Nephron (organoid): ENCODE results near the gene VSIG10.

Source experiments
- H3K27ac Mint-ChIP-seq, 3 experiments: 2 replicates each; pipeline ENCODE4 v1.8.0; 2020; ENCODE audit warnings: mixed read lengths in 3 of 3, mild to moderate bottlenecking in 2 of 3, moderate library complexity in 1 of 3
- H3K27me3 Mint-ChIP-seq: 2 replicates; pipeline ENCODE4 v1.8.0; 2021; ENCODE audit warnings: low read depth, mild to moderate bottlenecking, moderate library complexity, mixed read lengths
- H3K36me3 Mint-ChIP-seq: 2 replicates; pipeline ENCODE4 v1.8.0; 2020; ENCODE audit warnings: low read depth, mixed read lengths
- H3K4me1 Mint-ChIP-seq: 2 replicates; pipeline ENCODE4 v1.8.0; 2020; ENCODE audit warnings: mixed read lengths
- H3K4me3 Mint-ChIP-seq, 3 experiments: 2 replicates each; pipeline ENCODE4 v1.8.0; 2020; ENCODE audit warnings: mild to moderate bottlenecking in 3 of 3, mixed read lengths in 3 of 3, moderate library complexity in 2 of 3
- H3K9me3 Mint-ChIP-seq: 2 replicates; pipeline ENCODE4 v1.8.0; 2020; ENCODE audit warnings: mixed read lengths
- CTCF ChIP-seq, 3 experiments: fragments of 200-600 bp; sonication (generic); IDR thresholded peaks; one replicate each; pipeline ENCODE4 v1.5.0; 2021; ENCODE audit warnings: antibody characterized with exemption in 3 of 3; ENCODE audit not compliant: unreplicated experiment in 3 of 3

VSIG10 gene

GRCh38 chr12:118103201-118103600 is 610 bp downstream of the VSIG10 start:
- Mint-ChIP-seq H3K9me3 (no peaks in the 10 kb centered on the region), H3K36me3 (no peaks in the 10 kb centered on the region), H3K27ac (peak overlapping the region in 2 of 3 experiments; percentile 43 to 59), H3K4me1 (peaks cover 8% of the 10 kb centered on the region), H3K4me3 (peak overlapping the region; percentile 94 to 98 (median 95)), H3K27me3 (peaks cover 23% of the 10 kb centered on the region)
- no peak for TF ChIP-seq CTCF (IDR thresholded peaks at IDR 0.05; ENCODE audit: unreplicated experiment in 3 of 3)

- Mint-ChIP-seq H3K4me1 (peaks cover 8% of the 10 kb centered on the region), H3K9me3 (no peaks in the 10 kb centered on the region), H3K27me3 (peaks cover 23% of the 10 kb centered on the region), H3K4me3 (peak overlapping the region; percentile 94 to 98 (median 95)), H3K27ac (peak overlapping the region in 2 of 3 experiments; percentile 43 to 59), H3K36me3 (no peaks in the 10 kb centered on the region)
- no peak for TF ChIP-seq CTCF (IDR thresholded peaks at IDR 0.05; ENCODE audit: unreplicated experiment in 3 of 3)
Measured at GRCh38 chr12:118102609-118103008, 1.2 kb downstream of the VSIG10 start.

GRCh38 chr12:118102070-118102469 is 1.7 kb downstream of the VSIG10 start:
- H3K27me3 Mint-ChIP-seq = peaks cover 23% of the 10 kb centered on the region
- peaks cover 8% of the 10 kb centered on the region for H3K4me1 Mint-ChIP-seq
- H3K4me3 Mint-ChIP-seq = peak overlapping the region; percentile 94 to 98 (median 95)
- no peak for TF ChIP-seq CTCF (IDR thresholded peaks at IDR 0.05; ENCODE audit: unreplicated experiment in 3 of 3)
- H3K27ac Mint-ChIP-seq = no peak overlapping the region
- H3K36me3 Mint-ChIP-seq = no peaks in the 10 kb centered on the region
- H3K9me3 Mint-ChIP-seq = no peaks in the 10 kb centered on the region

GRCh38 chr12:118101051-118101450 is 2.8 kb downstream of the VSIG10 start:
- Mint-ChIP-seq H3K27ac (no peak overlapping the region), H3K9me3 (no peaks in the 10 kb centered on the region), H3K36me3 (no peaks in the 10 kb centered on the region), H3K27me3 (peaks cover 23% of the 10 kb centered on the region), H3K4me1 (peaks cover 8% of the 10 kb centered on the region), H3K4me3 (peak overlapping the region; percentile 30 to 59 (median 37))
- no peak for TF ChIP-seq CTCF (IDR thresholded peaks at IDR 0.05; ENCODE audit: unreplicated experiment in 3 of 3)

- no peak for TF ChIP-seq CTCF (IDR thresholded peaks at IDR 0.05; ENCODE audit: unreplicated experiment in 3 of 3)
- peaks cover 20% of the 10 kb centered on the region for H3K27me3 Mint-ChIP-seq
- no peaks in the 10 kb centered on the region for H3K36me3 Mint-ChIP-seq
- no peak overlapping the region for H3K4me3 Mint-ChIP-seq
- H3K9me3 Mint-ChIP-seq = no peaks in the 10 kb centered on the region
- peaks cover 5% of the 10 kb centered on the region for H3K4me1 Mint-ChIP-seq
- H3K27ac Mint-ChIP-seq = no peak overlapping the region
Measured at GRCh38 chr12:118098911-118099671, 4.7 kb downstream of the VSIG10 start.

GRCh38 chr12:118098401-118098800 is 5.4 kb downstream of the VSIG10 start:
- no peaks in the 10 kb centered on the region for H3K9me3 Mint-ChIP-seq
- H3K4me1 Mint-ChIP-seq = peaks cover 5% of the 10 kb centered on the region
- TF ChIP-seq CTCF (IDR thresholded peaks at IDR 0.05; ENCODE audit: unreplicated experiment in 3 of 3) = no peak
- peaks cover 19% of the 10 kb centered on the region for H3K27me3 Mint-ChIP-seq
- no peak overlapping the region for H3K27ac Mint-ChIP-seq
- H3K36me3 Mint-ChIP-seq = no peaks in the 10 kb centered on the region
- no peak overlapping the region for H3K4me3 Mint-ChIP-seq
